Bronchial epithelial cell (primary cell): ENCODE measurements around the gene PDILT. TPM values are rescaled to one million over a fixed set of nuclear protein-coding genes. Genes with fewer than 3 reads are reported as not detected.

Experiments
- DNase-seq: peaks from one replicate; pipeline ENCODE4 v3.0.0-alpha.2; 2010; ENCODE audit warnings: low read depth
- FAIRE-seq: peaks from 2 replicates; lab custom pipeline; 2011; peaks lifted over from hg19 to GRCh38; lab: Jason Lieb, UNC
- H3K27me3 ChIP-seq: 2 replicates; pipeline ENCODE4 v1.5.1; 2011; ENCODE audit warnings: low read length; ENCODE audit not compliant: control insufficient read depth, insufficient read depth
- H3K36me3 ChIP-seq: 2 replicates; pipeline ENCODE4 v1.5.1; 2011; ENCODE audit warnings: low read length; ENCODE audit not compliant: control insufficient read depth, insufficient read depth
- H3K4me3 ChIP-seq: 2 replicates; pipeline ENCODE4 v1.5.1; 2011; ENCODE audit warnings: mild to moderate bottlenecking, low read depth, low read length, control low read depth
- CTCF ChIP-seq: IDR thresholded peaks from 2 replicates; pipeline ENCODE4 v1.5.1; 2011; ENCODE audit warnings: mild to moderate bottlenecking, moderate library complexity, low read length, control low read depth, inconsistent platforms; ENCODE audit not compliant: insufficient read depth, severe bottlenecking
- total RNA-seq: library from RNA; depleted of rRNA; stranded (reverse); fragments of >200 nt; gene quantifications from 2 replicates; pipeline ENCODE4 v1.2.1, GENCODE V29; 2014

The PDILT gene
- total RNA-seq, 1 donor from 2014 or later, result not detected

DNA sequence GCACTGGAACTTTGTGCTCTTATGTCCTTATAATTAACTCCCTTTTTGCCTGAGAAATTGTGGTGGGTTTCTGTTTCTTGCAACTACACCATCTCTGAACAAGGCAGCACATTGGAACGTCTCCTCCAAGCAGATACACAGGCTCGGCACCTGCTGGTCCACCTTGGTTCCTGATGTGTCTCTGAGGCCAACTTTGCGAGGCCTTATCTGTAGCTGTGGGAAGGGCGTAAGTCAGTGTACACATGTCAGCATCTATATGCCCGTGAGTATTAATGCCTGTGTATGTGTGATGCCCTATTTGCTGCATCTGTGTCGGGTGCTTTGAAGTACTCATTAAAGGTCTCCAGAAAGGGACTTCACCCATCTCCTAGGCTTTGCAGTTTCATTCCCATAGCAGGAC is 94.8 kb downstream of the PDILT start:
- peak; percentile 23 for FAIRE-seq
- Histone ChIP-seq H3K4me3 (no peak overlapping the region), H3K27me3 (no peaks in the 10 kb centered on the region), H3K36me3 (no peaks in the 10 kb centered on the region)
- TF ChIP-seq CTCF, result no peak
- no peak for DNase-seq

Other genes starting within 250 kb of the PDILT start
- not detected in 2 replicates for gene GP2, start 77.2 kb downstream of the PDILT start, total RNA-seq
- gene UMOD, start 52.0 kb downstream of the PDILT start, total RNA-seq, result not detected in 2 replicates
- gene ACSM5, start 4.8 kb upstream of the PDILT start, total RNA-seq, result not detected in 2 replicates
- gene ACSM2A, start 46.8 kb upstream of the PDILT start, total RNA-seq, result not detected in 2 replicates
- gene ACSM2B, start 171.6 kb upstream of the PDILT start, total RNA-seq, result not detected in 2 replicates